ENCODE data around the gene SGCA. TPM values are rescaled to one million over a fixed set of nuclear protein-coding genes. Genes with fewer than 3 reads are reported as not detected.
A peak's percentile ranks its signal among the peaks of the same experiment; 100 is the strongest.

Gene SGCA
- total and polyA plus RNA-seq, 2 of the 13 experiments (the other 11 are each of a cell fraction or from before 2014, with no cell fraction given): not detected

GRCh38 chr17:50133028-50133768 is 32.6 kb upstream of the SGCA start (continued):
- TF ChIP-seq ZFP36L2 (CRISPR knock-in tag; IDR thresholded peaks at IDR 0.05): no peak
- TF ChIP-seq IKZF1 (IDR thresholded peaks at IDR 0.05): no peak
- TF ChIP-seq ZNF879 (CRISPR knock-in tag; IDR thresholded peaks at IDR 0.05): no peak
- TF ChIP-seq FUBP1 (CRISPR knock-in tag; IDR thresholded peaks at IDR 0.05; ENCODE audit: borderline replicate concordance): no peak
- 0 out of 2 replicates have a peak, but pooled peaks have one; percentile 46 for TF ChIP-seq SNAPC2 (CRISPR knock-in tag; IDR thresholded peaks at IDR 0.05)
- no peak for TF ChIP-seq ZNF136 (CRISPR knock-in tag; IDR thresholded peaks at IDR 0.05; ENCODE audit: low read depth)
- TF ChIP-seq MXD1 (CRISPR knock-in tag; IDR thresholded peaks at IDR 0.05): no peak
- TF ChIP-seq PCBP2 (optimal IDR thresholded peaks at IDR 0.05; ENCODE audit: low read depth, low read length, poor library complexity, severe bottlenecking): no peak
- no peak for TF ChIP-seq FOXO1 (CRISPR knock-in tag; IDR thresholded peaks at IDR 0.05)
- TF ChIP-seq HOXA3 (CRISPR knock-in tag; IDR thresholded peaks at IDR 0.05): peak; percentile 64
- no peak for TF ChIP-seq TAF15 (IDR thresholded peaks at IDR 0.05; ENCODE audit: low read depth, low read length, poor library complexity, severe bottlenecking)
- TF ChIP-seq DPF2 (CRISPR knock-in tag; IDR thresholded peaks at IDR 0.05; ENCODE audit: borderline replicate concordance, low read depth): peak; percentile 34; the same call in 1 of the 2 replicates
- TF ChIP-seq HNF1B (CRISPR knock-in tag; IDR thresholded peaks at IDR 0.05): 0 out of 2 replicates have a peak, but pooled peaks have one; percentile 9
- no peak for TF ChIP-seq ZNF34 (CRISPR knock-in tag; IDR thresholded peaks at IDR 0.05; ENCODE audit: borderline replicate concordance)
- TF ChIP-seq ZNF746 (CRISPR knock-in tag; IDR thresholded peaks at IDR 0.05): peak; percentile 48
- no peak for TF ChIP-seq SETDB1 (CRISPR knock-in tag; IDR thresholded peaks at IDR 0.05; ENCODE audit: borderline replicate concordance)
- TF ChIP-seq RBFOX2 (IDR thresholded peaks at IDR 0.05; ENCODE audit: low read depth, low read length): no peak
- TF ChIP-seq CBX2 (IDR thresholded peaks at IDR 0.05; ENCODE audit: low read depth, low read length): no peak
- no peak for TF ChIP-seq CBX2 (CRISPR knock-in tag; IDR thresholded peaks at IDR 0.05; ENCODE audit: low read depth)
- 0 out of 2 replicates have a peak, but pooled peaks have one; percentile 46 for TF ChIP-seq ZBTB43 (CRISPR knock-in tag; conservative IDR thresholded peaks at IDR 0.05)
- TF ChIP-seq ZNF891 (CRISPR knock-in tag; IDR thresholded peaks at IDR 0.05): no peak
- TF ChIP-seq SKI (IDR thresholded peaks at IDR 0.05; ENCODE audit: partially characterized antibody): peak; percentile 57
- no peak for TF ChIP-seq MTA3 (CRISPR knock-in tag; IDR thresholded peaks at IDR 0.05)
- peak; percentile 32; the same call in 1 of the 2 replicates for TF ChIP-seq IKZF5 (CRISPR knock-in tag; IDR thresholded peaks at IDR 0.05)
- TF ChIP-seq ZNF329 (CRISPR knock-in tag; IDR thresholded peaks at IDR 0.05; ENCODE audit: low read depth): no peak
